Tibial nerve (tissue), 4 donors: ENCODE measurements around the gene WFIKKN1. TPM values are rescaled to one million over a fixed set of nuclear protein-coding genes. Genes with fewer than 3 reads are reported as not detected.

ENCODE experiments used
- DNase-seq, 2 donors: peaks; one replicate each; pipeline ENCODE4 v3.0.0-alpha.2; 2019; ENCODE audit warnings: low spot score in 2 of 2
- H3K27ac ChIP-seq, 4 donors: fragments of 200-600 bp; sonication (generic) in 3 of 4; one replicate each; pipeline ENCODE4 v1.5.1; 2017 to 2019; ENCODE audit warnings: mild to moderate bottlenecking in 1 of 4
- H3K27me3 ChIP-seq, 2 donors: fragments of 200-600 bp; sonication (generic) in 1 of 2; one replicate each; pipeline versions ENCODE4 v1.5.1 to v1.6.0; 2017 to 2019
- H3K36me3 ChIP-seq, 3 donors: fragments of 200-600 bp; sonication (generic); one replicate each; pipeline ENCODE4 v1.5.1; 2018 to 2019
- H3K4me1 ChIP-seq, 4 donors: fragments of 200-600 bp; sonication (generic) in 3 of 4; one replicate each; pipeline ENCODE4 v1.5.1; 2017 to 2019
- H3K4me3 ChIP-seq, 4 donors: fragments of 200-600 bp; sonication (generic) in 3 of 4; one replicate each; pipeline ENCODE4 v1.5.1; 2017 to 2019; ENCODE audit warnings: mild to moderate bottlenecking in 1 of 4, moderate library complexity in 1 of 4
- H3K9me3 ChIP-seq, 4 donors: fragments of 200-600 bp; sonication (generic) in 3 of 4; one replicate each; pipeline ENCODE4 v1.5.1; 2017 to 2019
- EP300 ChIP-seq, 2 donors: sonication (generic); formaldehyde crosslinking; IDR thresholded peaks; one replicate each; pipeline ENCODE4 v1.6.1; 2017; ENCODE audit warnings: antibody characterized with exemption in 2 of 2, mild to moderate bottlenecking in 1 of 2
- POLR2A ChIP-seq, 2 donors: fragments of 450-650 bp; IDR thresholded peaks; one replicate each; pipeline ENCODE4 v1.6.1; 2017; ENCODE audit warnings: antibody characterized with exemption in 2 of 2, mild to moderate bottlenecking in 2 of 2, moderate library complexity in 2 of 2
- WGBS, 2 donors: methylation state at CpG; one replicate each; pipeline ENCODE4 v1.1.5; 2018; 5-methylcytosine and 5-hydroxymethylcytosine counted together
- total RNA-seq, 4 donors: library from RNA; depleted of rRNA; stranded (reverse); fragments of >200 nt; gene quantifications; one replicate each; pipeline ENCODE4 v1.1.0, GENCODE V29; 2016
- TF ChIP-seq, protein P1 (sequence below), 5 experiments: fragments of 200-600 bp in 3 of 5; fragments of 450-650 bp in 2 of 5; sonication (generic) in 3 of 5; IDR thresholded peaks; one replicate each; pipeline ENCODE4 v1.5.1; 2016 to 2019; ENCODE audit warnings: antibody characterized with exemption in 5 of 5, mild to moderate bottlenecking in 3 of 5, moderate library complexity in 2 of 5

WFIKKN1 gene
- total RNA-seq, 4 donors from 2014 or later = 0.66 to 3.9 (median 1.8) TPM

- Histone ChIP-seq H3K9me3 (no peaks in the 10 kb centered on the region), H3K36me3 (peaks cover 0 to 49% (median 15%) of the 10 kb centered on the region in 3 donors), H3K27ac (no peak overlapping the region), H3K4me3 (no peak overlapping the region), H3K27me3 (no peaks in the 10 kb centered on the region), H3K4me1 (peaks cover 0 to 65% (median 41%) of the 10 kb centered on the region in 4 donors)
- DNase-seq = no peak
- 82 to 85% methylated on average over 34 to 36 of the region's 36 CpGs for WGBS, 2 donors
- TF ChIP-seq, protein P1, sequence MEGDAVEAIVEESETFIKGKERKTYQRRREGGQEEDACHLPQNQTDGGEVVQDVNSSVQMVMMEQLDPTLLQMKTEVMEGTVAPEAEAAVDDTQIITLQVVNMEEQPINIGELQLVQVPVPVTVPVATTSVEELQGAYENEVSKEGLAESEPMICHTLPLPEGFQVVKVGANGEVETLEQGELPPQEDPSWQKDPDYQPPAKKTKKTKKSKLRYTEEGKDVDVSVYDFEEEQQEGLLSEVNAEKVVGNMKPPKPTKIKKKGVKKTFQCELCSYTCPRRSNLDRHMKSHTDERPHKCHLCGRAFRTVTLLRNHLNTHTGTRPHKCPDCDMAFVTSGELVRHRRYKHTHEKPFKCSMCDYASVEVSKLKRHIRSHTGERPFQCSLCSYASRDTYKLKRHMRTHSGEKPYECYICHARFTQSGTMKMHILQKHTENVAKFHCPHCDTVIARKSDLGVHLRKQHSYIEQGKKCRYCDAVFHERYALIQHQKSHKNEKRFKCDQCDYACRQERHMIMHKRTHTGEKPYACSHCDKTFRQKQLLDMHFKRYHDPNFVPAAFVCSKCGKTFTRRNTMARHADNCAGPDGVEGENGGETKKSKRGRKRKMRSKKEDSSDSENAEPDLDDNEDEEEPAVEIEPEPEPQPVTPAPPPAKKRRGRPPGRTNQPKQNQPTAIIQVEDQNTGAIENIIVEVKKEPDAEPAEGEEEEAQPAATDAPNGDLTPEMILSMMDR (IDR thresholded peaks at IDR 0.05) = no peak
- TF ChIP-seq EP300 (IDR thresholded peaks at IDR 0.05) = no peak
- TF ChIP-seq POLR2A (IDR thresholded peaks at IDR 0.05) = no peak
Observed at GRCh38 chr16:682493-683395, 52.0 kb downstream of the WFIKKN1 start.

GRCh38 chr16:683396-684070 lies 52.7 kb downstream of the WFIKKN1 start:
- Histone ChIP-seq H3K4me3 (peak overlapping the region; percentile 56 to 84 (median 72)), H3K27me3 (no peaks in the 10 kb centered on the region), H3K36me3 (peaks cover 0 to 53% (median 15%) of the 10 kb centered on the region in 3 donors), H3K27ac (peak overlapping the region in 2 of 4 donors; percentile 76 to 84), H3K9me3 (no peaks in the 10 kb centered on the region), H3K4me1 (peaks cover 0 to 73% (median 39%) of the 10 kb centered on the region in 4 donors)
- no peak for TF ChIP-seq POLR2A (IDR thresholded peaks at IDR 0.05)
- TF ChIP-seq, protein P1 (IDR thresholded peaks at IDR 0.05) = no peak
- no peak for TF ChIP-seq EP300 (IDR thresholded peaks at IDR 0.05)
- DNase-seq = no peak
- 17 to 43% methylated on average over 17 to 55 of the region's 57 CpGs for WGBS, 2 donors

Other genes starting within 250 kb of the WFIKKN1 start
- 10 to 100 TPM; 22.7 to 69.3 (median 36.7) TPM for gene PGAP6, start 249.0 kb upstream of the WFIKKN1 start, total RNA-seq
- gene NME4, start 233.8 kb upstream of the WFIKKN1 start, total RNA-seq = 10 to 100 TPM; 26.7 to 99.6 (median 47.8) TPM
- 10 to 100 TPM; 20.3 to 68.4 (median 33.6) TPM for gene DECR2, start 229.1 kb upstream of the WFIKKN1 start, total RNA-seq
- gene RAB11FIP3, start 205.3 kb upstream of the WFIKKN1 start, total RNA-seq = 100 to 1,000 TPM in 1 of 4 donors, 10 to 100 TPM in 3; 30.2 to 128 (median 54.6) TPM
- gene CAPN15, start 103.3 kb upstream of the WFIKKN1 start, total RNA-seq = 10 to 100 TPM; 19.0 to 91.5 (median 52.5) TPM
- not detected for gene PRR35, start 70.6 kb upstream of the WFIKKN1 start, total RNA-seq
- gene NHLRC4, start 64.0 kb upstream of the WFIKKN1 start, total RNA-seq = 1 to 10 TPM in 3 of 4 donors, under 1 TPM in 1; 0.98 to 5.2 (median 1.9) TPM
- gene PIGQ, start 61.0 kb upstream of the WFIKKN1 start, total RNA-seq = 10 to 100 TPM; 49.2 to 89.6 (median 71.8) TPM
- gene RAB40C, start 40.9 kb upstream of the WFIKKN1 start, total RNA-seq = 10 to 100 TPM; 21.1 to 30.6 (median 27.5) TPM
- 100 to 1,000 TPM; 147 to 204 (median 176) TPM for gene METTL26, start 5.3 kb downstream of the WFIKKN1 start, total RNA-seq
- 10 to 100 TPM; 20.8 to 37.7 (median 32.4) TPM for gene MCRIP2, start 10.8 kb downstream of the WFIKKN1 start, total RNA-seq
- 10 to 100 TPM; 26.9 to 83.7 (median 54.1) TPM for gene WDR90, start 18.4 kb downstream of the WFIKKN1 start, total RNA-seq
- 100 to 1,000 TPM in 3 of 4 donors, 10 to 100 TPM in 1; 68.6 to 188 (median 106) TPM for gene RHOT2, start 37.1 kb downstream of the WFIKKN1 start, total RNA-seq
- 1 to 10 TPM in 3 of 4 donors, under 1 TPM in 1; 0.90 to 3.5 (median 1.9) TPM for gene RHBDL1, start 44.7 kb downstream of the WFIKKN1 start, total RNA-seq
- 100 to 1,000 TPM; 152 to 213 (median 186) TPM for gene STUB1, start 49.4 kb downstream of the WFIKKN1 start, total RNA-seq
- gene JMJD8, start 53.3 kb downstream of the WFIKKN1 start, total RNA-seq = 100 to 1,000 TPM in 2 of 4 donors, 10 to 100 TPM in 2; 83.1 to 119 (median 101) TPM
- 10 to 100 TPM; 13.1 to 18.2 (median 15.8) TPM for gene WDR24, start 59.4 kb downstream of the WFIKKN1 start, total RNA-seq
- gene FBXL16, start 74.8 kb downstream of the WFIKKN1 start, total RNA-seq = 1 to 10 TPM; 1.5 to 5.7 (median 3.5) TPM
- 100 to 1,000 TPM in 3 of 4 donors, 10 to 100 TPM in 1; 78.8 to 131 (median 108) TPM for gene METRN, start 84.1 kb downstream of the WFIKKN1 start, total RNA-seq
- gene ANTKMT, start 90.2 kb downstream of the WFIKKN1 start, total RNA-seq = 10 to 100 TPM; 43.7 to 98.7 (median 78.6) TPM
- 1 to 10 TPM in 2 of 4 donors, under 1 TPM in 2; 0.63 to 7.5 (median 3.0) TPM for gene CCDC78, start 95.5 kb downstream of the WFIKKN1 start, total RNA-seq
- 10 to 100 TPM in 1 of 4 donors, 1 to 10 TPM in 3; 3.5 to 18.0 (median 6.3) TPM for gene HAGHL, start 96.1 kb downstream of the WFIKKN1 start, total RNA-seq
- 10 to 100 TPM; 39.8 to 53.2 (median 45.6) TPM for gene CIAO3, start 110.0 kb downstream of the WFIKKN1 start, total RNA-seq
- 1 to 10 TPM in 1 of 4 donors, not detected in 3; 1.5 TPM for gene MSLN, start 129.7 kb downstream of the WFIKKN1 start, total RNA-seq
- 10 to 100 TPM in 3 of 4 donors, 1 to 10 TPM in 1; 8.5 to 18.3 (median 12.5) TPM for gene RPUSD1, start 157.4 kb downstream of the WFIKKN1 start, total RNA-seq
- gene CHTF18, start 157.6 kb downstream of the WFIKKN1 start, total RNA-seq = 10 to 100 TPM in 3 of 4 donors, 1 to 10 TPM in 1; 6.1 to 57.5 (median 17.7) TPM
- gene GNG13, start 169.7 kb downstream of the WFIKKN1 start, total RNA-seq = not detected